Measurements from ENCODE around the gene ANO6. TPM values are rescaled to one million over a fixed set of nuclear protein-coding genes. Genes with fewer than 3 reads are reported as not detected.

ANO6 gene
- total RNA-seq, 4 donors from 2014 or later = 16.9 to 23.0 (median 20.4) TPM

DNA sequence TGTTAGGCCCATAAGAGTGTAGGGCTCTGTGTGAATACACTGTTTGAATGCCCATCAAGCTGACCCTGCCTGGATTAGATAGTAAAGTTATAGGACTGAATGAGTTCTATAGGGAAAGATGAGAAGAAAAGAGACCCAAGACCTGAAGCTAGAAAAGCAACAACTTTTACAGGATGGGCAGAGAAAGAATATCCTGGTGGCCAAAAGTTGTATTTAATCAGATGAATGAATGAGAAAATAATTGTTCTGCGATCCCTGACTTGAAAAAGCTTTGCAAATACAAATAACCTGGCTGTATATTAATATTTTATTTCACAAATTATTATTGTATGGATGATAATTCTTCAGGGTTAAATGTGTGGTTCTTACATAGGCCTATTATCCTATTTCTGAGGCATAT lies 2.8 kb upstream of the ANO6 start:
- in situ Hi-C loops (cut with MboI; ENCODE audit: low pct_ligation_motif_present in 1 of 4, low pct_unique_long_range_greater_than_20kb in 1 of 4, low sequenced_read_pairs in 3 of 4) = loop anchor here in 1 of 4 donors (25.0 kb wide), 1 partner anchor 174 kb away; no protein-coding TSS in a partner anchor
- H3K4me3 ChIP-seq = no peak overlapping the region
- DNase-seq = no peak
- no peaks in the 10 kb centered on the region for H3K36me3 ChIP-seq
- intact Hi-C loops (cut with DNase I; ENCODE audit: low total_unique reads) = loop anchor here (10.0 kb wide), 1 partner anchor 152 kb away; no protein-coding TSS in a partner anchor
- TF ChIP-seq, protein P1, sequence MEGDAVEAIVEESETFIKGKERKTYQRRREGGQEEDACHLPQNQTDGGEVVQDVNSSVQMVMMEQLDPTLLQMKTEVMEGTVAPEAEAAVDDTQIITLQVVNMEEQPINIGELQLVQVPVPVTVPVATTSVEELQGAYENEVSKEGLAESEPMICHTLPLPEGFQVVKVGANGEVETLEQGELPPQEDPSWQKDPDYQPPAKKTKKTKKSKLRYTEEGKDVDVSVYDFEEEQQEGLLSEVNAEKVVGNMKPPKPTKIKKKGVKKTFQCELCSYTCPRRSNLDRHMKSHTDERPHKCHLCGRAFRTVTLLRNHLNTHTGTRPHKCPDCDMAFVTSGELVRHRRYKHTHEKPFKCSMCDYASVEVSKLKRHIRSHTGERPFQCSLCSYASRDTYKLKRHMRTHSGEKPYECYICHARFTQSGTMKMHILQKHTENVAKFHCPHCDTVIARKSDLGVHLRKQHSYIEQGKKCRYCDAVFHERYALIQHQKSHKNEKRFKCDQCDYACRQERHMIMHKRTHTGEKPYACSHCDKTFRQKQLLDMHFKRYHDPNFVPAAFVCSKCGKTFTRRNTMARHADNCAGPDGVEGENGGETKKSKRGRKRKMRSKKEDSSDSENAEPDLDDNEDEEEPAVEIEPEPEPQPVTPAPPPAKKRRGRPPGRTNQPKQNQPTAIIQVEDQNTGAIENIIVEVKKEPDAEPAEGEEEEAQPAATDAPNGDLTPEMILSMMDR (IDR thresholded peaks at IDR 0.05) = no peak
- TF ChIP-seq POLR2A (IDR thresholded peaks at IDR 0.05) (no peak), EP300 (IDR thresholded peaks at IDR 0.05; ENCODE audit: low read depth) (no peak)
- WGBS, 2 donors (ENCODE audit: low coverage in 1 of 2) = 98 to 100% methylated on average over 1 of the region's 1 CpG
- H3K4me1 ChIP-seq = peaks cover 7 to 22% (median 9%) of the 10 kb centered on the region in 4 donors
- H3K27ac ChIP-seq = no peak overlapping the region
- H3K27me3 ChIP-seq = peaks cover 3% of the 10 kb centered on the region
- H3K9me3 ChIP-seq = no peaks in the 10 kb centered on the region

DNA sequence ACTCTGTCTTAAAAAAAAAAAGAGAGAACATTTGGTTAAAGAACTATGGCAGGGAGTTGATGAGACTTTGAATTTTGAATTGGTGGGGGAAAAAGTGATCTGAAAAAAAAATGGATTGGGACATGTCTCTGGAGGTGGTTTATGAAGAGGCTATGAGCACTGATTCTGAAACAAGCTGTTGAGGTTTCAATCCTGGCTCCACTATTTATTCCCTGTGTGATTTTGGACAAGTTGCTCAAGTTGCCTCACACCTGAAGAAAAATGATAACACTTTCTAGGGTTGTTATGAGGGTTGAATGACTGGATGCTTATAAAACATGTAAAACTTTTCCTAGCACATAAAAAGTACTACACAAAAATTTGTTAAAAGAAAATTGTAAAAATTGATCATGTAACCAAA lies 1.8 kb upstream of the ANO6 start:
- no peak for DNase-seq
- H3K4me3 ChIP-seq = no peak overlapping the region
- TF ChIP-seq POLR2AphosphoS5 (IDR thresholded peaks at IDR 0.05) = no peak
- TF ChIP-seq, protein P1 (IDR thresholded peaks at IDR 0.05) = no peak
- no peak for TF ChIP-seq POLR2A (IDR thresholded peaks at IDR 0.05)
- intact Hi-C loops (cut with DNase I; ENCODE audit: low total_unique reads) (loop anchor here (10.0 kb wide), 1 partner anchor 151 kb away; no protein-coding TSS in a partner anchor), in situ Hi-C loops (cut with MboI; ENCODE audit: low pct_ligation_motif_present in 1 of 4, low pct_unique_long_range_greater_than_20kb in 1 of 4, low sequenced_read_pairs in 3 of 4) (loop anchor here in 1 of 4 donors (25.0 kb wide), 1 partner anchor 173 kb away; no protein-coding TSS in a partner anchor)
- H3K4me1 ChIP-seq = peaks cover 8 to 31% (median 13%) of the 10 kb centered on the region in 4 donors
- no peaks in the 10 kb centered on the region for H3K9me3 ChIP-seq
- H3K36me3 ChIP-seq = no peaks in the 10 kb centered on the region
- no peak overlapping the region for H3K27ac ChIP-seq
- H3K27me3 ChIP-seq = peaks cover 3% of the 10 kb centered on the region

DNA sequence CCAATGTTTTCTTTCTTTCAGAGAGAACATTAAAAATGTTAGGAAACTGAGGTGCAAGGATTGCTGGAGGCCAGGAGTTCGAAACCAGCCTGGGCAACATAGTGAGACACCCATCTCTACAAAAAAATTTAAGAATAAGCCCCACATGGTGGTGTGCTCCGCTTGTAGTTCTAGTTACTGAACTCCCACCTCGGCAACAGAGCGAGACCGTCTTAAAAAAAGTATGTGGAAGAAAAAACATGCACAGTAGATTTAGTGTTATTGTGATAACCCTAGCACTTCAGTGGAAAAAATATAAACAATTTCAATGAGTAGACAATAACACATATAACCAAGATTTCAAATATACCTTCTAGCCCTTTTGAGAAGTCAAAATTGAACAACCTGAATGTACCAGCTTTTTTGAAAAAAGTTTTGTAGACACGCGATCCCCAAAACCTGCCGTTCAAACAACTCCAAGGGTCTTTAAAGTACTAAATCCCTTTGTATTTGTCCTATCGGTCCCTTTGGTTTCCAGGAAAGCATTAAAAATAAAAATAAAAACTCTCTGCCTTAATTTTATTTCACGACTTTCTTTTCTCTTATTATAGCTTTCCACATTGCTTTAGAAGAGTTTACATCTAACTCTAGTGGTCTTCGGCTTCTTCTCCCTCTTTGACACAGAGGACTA lies 1.0 kb upstream of the ANO6 start:
- no peak for DNase-seq
- peaks cover 3% of the 10 kb centered on the region for H3K27me3 ChIP-seq
- peak overlapping the region; percentile 91 to 97 (median 96) for H3K27ac ChIP-seq
- H3K4me3 ChIP-seq = peak overlapping the region; percentile 38 to 81 (median 66)
- no peaks in the 10 kb centered on the region for H3K36me3 ChIP-seq
- TF ChIP-seq EP300 (IDR thresholded peaks at IDR 0.05; ENCODE audit: low read depth) (no peak), POLR2AphosphoS5 (IDR thresholded peaks at IDR 0.05) (no peak), POLR2A (IDR thresholded peaks at IDR 0.05) (no peak)
- TF ChIP-seq, protein P1 (IDR thresholded peaks at IDR 0.05) = no peak
- intact Hi-C loops (cut with DNase I; ENCODE audit: low total_unique reads) (loop anchor here (10.0 kb wide), 1 partner anchor 150 kb away; no protein-coding TSS in a partner anchor), in situ Hi-C loops (cut with MboI; ENCODE audit: low pct_ligation_motif_present in 1 of 4, low pct_unique_long_range_greater_than_20kb in 1 of 4, low sequenced_read_pairs in 3 of 4) (loop anchor here in 1 of 4 donors (25.0 kb wide), 1 partner anchor 172 kb away; no protein-coding TSS in a partner anchor)
- WGBS, 2 donors (ENCODE audit: low coverage in 1 of 2) = 25 to 31% methylated on average over 10 to 11 of the region's 11 CpGs
- H3K4me1 ChIP-seq = peaks cover 10 to 38% (median 14%) of the 10 kb centered on the region in 4 donors
- H3K9me3 ChIP-seq = no peaks in the 10 kb centered on the region

DNA sequence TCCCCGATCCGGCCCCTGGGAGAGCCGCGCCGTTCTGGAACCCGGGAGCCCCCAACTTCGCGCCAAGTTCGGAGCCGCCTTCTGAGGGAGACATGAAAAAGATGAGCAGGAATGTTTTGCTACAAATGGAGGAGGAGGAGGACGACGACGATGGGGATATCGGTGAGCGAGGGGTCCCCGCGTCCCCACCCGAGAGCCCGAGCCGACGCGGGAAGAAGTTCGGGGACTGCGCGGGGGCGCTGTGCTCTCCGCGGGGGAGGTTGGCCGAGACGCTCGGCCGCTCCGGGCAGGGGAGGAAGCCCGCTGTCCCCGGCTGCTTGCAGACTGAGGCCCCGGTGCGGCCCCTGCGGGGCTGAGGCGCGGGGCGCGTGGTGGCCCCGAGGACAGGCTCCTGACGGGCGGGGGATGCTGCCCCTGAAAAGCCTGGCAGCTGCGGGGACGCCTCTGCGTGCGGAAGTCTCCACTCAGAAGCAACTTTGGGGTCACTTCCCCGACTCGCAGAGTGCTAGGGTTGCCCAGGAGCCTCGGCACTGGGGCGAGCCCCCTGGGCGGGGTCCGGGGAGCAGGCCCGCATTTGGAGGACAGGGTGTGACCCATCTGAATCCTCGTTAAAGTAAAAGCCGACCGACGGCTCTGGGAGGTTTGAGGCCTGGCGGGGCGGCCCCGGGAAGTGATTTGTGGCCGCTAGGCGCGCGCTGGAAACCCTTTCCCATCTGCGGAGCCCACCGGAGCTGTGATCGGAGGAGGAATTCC lies 511 bp downstream of the ANO6 start:
- Histone ChIP-seq H3K4me1 (peaks cover 10 to 50% (median 14%) of the 10 kb centered on the region in 4 donors), H3K27me3 (peaks cover 3% of the 10 kb centered on the region), H3K36me3 (no peaks in the 10 kb centered on the region), H3K4me3 (peak overlapping the region; percentile 55 to 82 (median 78)), H3K9me3 (no peaks in the 10 kb centered on the region), H3K27ac (peak overlapping the region; percentile 91 to 97 (median 96))
- WGBS, 2 donors (ENCODE audit: low coverage in 1 of 2) = 0 to 1% methylated on average over 3 to 61 of the region's 70 CpGs
- peak; percentile 56 for DNase-seq
- no peak for TF ChIP-seq EP300 (IDR thresholded peaks at IDR 0.05; ENCODE audit: low read depth)
- TF ChIP-seq, protein P1 (IDR thresholded peaks at IDR 0.05) = peak in 4 of 5 experiments; percentile 18 to 48 (median 44)
- TF ChIP-seq POLR2AphosphoS5 (IDR thresholded peaks at IDR 0.05) = no peak
- peak; percentile 18 for TF ChIP-seq POLR2A (IDR thresholded peaks at IDR 0.05)
- intact Hi-C loops (cut with DNase I; ENCODE audit: low total_unique reads) (loop anchor here (10.0 kb wide), 1 partner anchor 148 kb away; no protein-coding TSS in a partner anchor), in situ Hi-C loops (cut with MboI; ENCODE audit: low pct_ligation_motif_present in 1 of 4, low pct_unique_long_range_greater_than_20kb in 1 of 4, low sequenced_read_pairs in 3 of 4) (loop anchor here in 1 of 4 donors (25.0 kb wide), 1 partner anchor 171 kb away; no protein-coding TSS in a partner anchor)
